OCI-LY1 (cell line): Measurements from ENCODE around the gene PROKR1.

Experiments
- H2AFZ ChIP-seq: fragments of 200-600 bp; sonication (generic), shearing (Covaris generic); 2 replicates; pipeline ENCODE4 v1.6.0; 2014; ENCODE audit warnings: antibody characterized with exemption, mild to moderate bottlenecking, low read length
- H3F3A ChIP-seq: fragments of 200-600 bp; sonication (generic), shearing (Covaris generic); 2 replicates; pipeline ENCODE4 v1.6.0; 2014; ENCODE audit warnings: mild to moderate bottlenecking, antibody characterized with exemption, low read length, moderate library complexity; ENCODE audit not compliant: insufficient read depth
- H3K27ac ChIP-seq: fragments of 200-600 bp; sonication (generic); 2 replicates; pipeline ENCODE4 v1.5.1; 2014; ENCODE audit warnings: low read length, mixed run types, mild to moderate bottlenecking, low read depth; ENCODE audit not compliant: poor library complexity, severe bottlenecking
- H3K27me3 ChIP-seq: fragments of 200-600 bp; sonication (generic); 2 replicates; pipeline ENCODE4 v1.6.0; 2014; ENCODE audit warnings: antibody characterized with exemption, mild to moderate bottlenecking, low read length, moderate library complexity; ENCODE audit not compliant: insufficient read depth
- H3K36me3 ChIP-seq: fragments of 200-600 bp; sonication (generic); 2 replicates; pipeline ENCODE4 v1.6.1; 2014; ENCODE audit warnings: mild to moderate bottlenecking, antibody characterized with exemption, low read length, moderate library complexity, mixed read lengths; ENCODE audit not compliant: insufficient read depth
- H3K4me1 ChIP-seq: fragments of 200-600 bp; sonication (generic); 2 replicates; pipeline ENCODE4 v1.5.1; 2014; ENCODE audit warnings: mild to moderate bottlenecking, low read length, moderate library complexity; ENCODE audit not compliant: insufficient read depth, severe bottlenecking
- H3K4me2 ChIP-seq: fragments of 200-600 bp; sonication (generic), shearing (Covaris generic); 2 replicates; pipeline ENCODE4 v1.6.1; 2014; ENCODE audit warnings: low read length
- H3K4me3 ChIP-seq: fragments of 200-600 bp; sonication (generic); 2 replicates; pipeline ENCODE4 v1.5.1; 2014; ENCODE audit warnings: low read length, low read depth, mild to moderate bottlenecking, mixed read lengths; ENCODE audit not compliant: poor library complexity, severe bottlenecking
- H3K79me2 ChIP-seq: fragments of 200-600 bp; shearing (Covaris generic); 2 replicates; pipeline ENCODE4 v1.6.1; 2016; ENCODE audit warnings: mixed run types, low read length, mixed read lengths; ENCODE audit not compliant: insufficient read depth
- H3K9ac ChIP-seq: fragments of 200-600 bp; sonication (generic), shearing (Covaris generic); 2 replicates; pipeline ENCODE4 v1.6.1; 2014; ENCODE audit warnings: mild to moderate bottlenecking, low read length, mixed read lengths
- H3K9me2 ChIP-seq: fragments of 200-600 bp; sonication (generic), shearing (Covaris generic); 2 replicates; pipeline ENCODE4 v1.6.1; 2014; ENCODE audit warnings: low read depth, mild to moderate bottlenecking, low read length, mixed read lengths
- H3K9me3 ChIP-seq: fragments of 200-600 bp; shearing (Covaris generic); 2 replicates; pipeline ENCODE4 v1.6.1; 2014; ENCODE audit warnings: low read length, mixed read lengths
- H4K20me1 ChIP-seq: fragments of 200-600 bp; sonication (generic), shearing (Covaris generic); 2 replicates; pipeline ENCODE4 v1.6.0; 2016; ENCODE audit warnings: mild to moderate bottlenecking, low read length; ENCODE audit not compliant: insufficient read depth
- EZH2 ChIP-seq: fragments of 200-600 bp; sonication (generic), shearing (Covaris generic); IDR thresholded peaks from 2 replicates; pipeline ENCODE4 v1.8.0; 2017; ENCODE audit warnings: borderline replicate concordance, mixed run types, mild to moderate bottlenecking, antibody characterized with exemption, low read length, moderate library complexity, mixed read lengths
- TF ChIP-seq, protein P1 (sequence below): fragments of 200-600 bp; sonication (generic), shearing (Covaris generic); IDR thresholded peaks from 2 replicates; pipeline ENCODE4 v1.5.1; 2017; ENCODE audit warnings: mild to moderate bottlenecking, antibody characterized with exemption, low read length, moderate library complexity, mixed read lengths

Gene PROKR1

DNA sequence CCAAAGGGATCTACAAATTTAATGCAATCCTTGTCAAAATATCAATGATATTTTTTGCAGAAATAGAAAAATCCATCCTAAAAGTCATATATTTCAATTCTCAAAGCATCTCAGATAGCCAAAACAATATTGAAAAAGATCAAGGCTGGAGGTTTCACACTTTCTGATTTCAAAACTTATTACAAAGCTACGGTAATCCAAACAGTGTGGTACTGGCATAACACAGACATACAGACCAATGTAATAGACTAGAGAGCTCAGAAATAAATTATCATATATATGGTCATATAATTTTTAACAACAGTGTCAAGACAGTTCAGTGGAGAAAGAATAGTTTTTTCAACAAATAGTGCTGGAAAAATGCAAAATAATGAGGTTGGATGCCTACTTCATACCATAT, 40.3 kb upstream of the PROKR1 start:
- Histone ChIP-seq H3K9me3 (peaks cover 14% of the 10 kb centered on the region), H3K9me2 (no peaks in the 10 kb centered on the region), H3K36me3 (no peaks in the 10 kb centered on the region), H3K9ac (no peak overlapping the region), H3K4me3 (no peak overlapping the region), H3K27me3 (no peaks in the 10 kb centered on the region), H3K79me2 (no peaks in the 10 kb centered on the region), H3F3A (no peaks in the 10 kb centered on the region), H3K4me1 (no peaks in the 10 kb centered on the region), H2AFZ (no peak overlapping the region), H3K4me2 (no peak overlapping the region), H4K20me1 (no peaks in the 10 kb centered on the region), H3K27ac (no peak overlapping the region)
- TF ChIP-seq, protein P1, sequence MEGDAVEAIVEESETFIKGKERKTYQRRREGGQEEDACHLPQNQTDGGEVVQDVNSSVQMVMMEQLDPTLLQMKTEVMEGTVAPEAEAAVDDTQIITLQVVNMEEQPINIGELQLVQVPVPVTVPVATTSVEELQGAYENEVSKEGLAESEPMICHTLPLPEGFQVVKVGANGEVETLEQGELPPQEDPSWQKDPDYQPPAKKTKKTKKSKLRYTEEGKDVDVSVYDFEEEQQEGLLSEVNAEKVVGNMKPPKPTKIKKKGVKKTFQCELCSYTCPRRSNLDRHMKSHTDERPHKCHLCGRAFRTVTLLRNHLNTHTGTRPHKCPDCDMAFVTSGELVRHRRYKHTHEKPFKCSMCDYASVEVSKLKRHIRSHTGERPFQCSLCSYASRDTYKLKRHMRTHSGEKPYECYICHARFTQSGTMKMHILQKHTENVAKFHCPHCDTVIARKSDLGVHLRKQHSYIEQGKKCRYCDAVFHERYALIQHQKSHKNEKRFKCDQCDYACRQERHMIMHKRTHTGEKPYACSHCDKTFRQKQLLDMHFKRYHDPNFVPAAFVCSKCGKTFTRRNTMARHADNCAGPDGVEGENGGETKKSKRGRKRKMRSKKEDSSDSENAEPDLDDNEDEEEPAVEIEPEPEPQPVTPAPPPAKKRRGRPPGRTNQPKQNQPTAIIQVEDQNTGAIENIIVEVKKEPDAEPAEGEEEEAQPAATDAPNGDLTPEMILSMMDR: no peak
- no peak for TF ChIP-seq EZH2

DNA sequence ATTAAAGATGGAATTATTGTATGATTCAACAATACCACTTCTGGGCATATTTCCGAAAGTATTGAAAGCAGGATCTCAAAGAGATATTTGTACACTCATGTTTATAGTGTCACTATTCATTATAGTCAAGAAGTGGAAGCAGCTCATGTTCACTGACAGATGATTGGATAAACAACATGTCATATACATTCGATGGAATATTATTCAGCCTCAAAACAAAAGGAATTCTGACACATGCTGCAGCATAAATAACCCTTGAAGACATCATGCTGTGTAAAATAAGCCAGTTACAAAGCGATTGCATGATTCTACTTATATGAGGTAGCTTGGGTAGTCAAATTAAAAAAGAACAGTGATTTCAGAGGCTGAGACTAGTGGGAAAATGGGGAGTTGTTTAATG, 39.3 kb upstream of the PROKR1 start:
- no peaks in the 10 kb centered on the region for H3K36me3 ChIP-seq
- H3K9me3 ChIP-seq: peaks cover 14% of the 10 kb centered on the region
- no peaks in the 10 kb centered on the region for H3F3A ChIP-seq
- H3K4me2 ChIP-seq: no peak overlapping the region
- no peaks in the 10 kb centered on the region for H3K9me2 ChIP-seq
- TF ChIP-seq, protein P1: no peak
- no peak for TF ChIP-seq EZH2
- H3K4me3 ChIP-seq: no peak overlapping the region
- no peaks in the 10 kb centered on the region for H3K4me1 ChIP-seq
- no peak overlapping the region for H2AFZ ChIP-seq
- H4K20me1 ChIP-seq: no peaks in the 10 kb centered on the region
- H3K9ac ChIP-seq: no peak overlapping the region
- no peaks in the 10 kb centered on the region for H3K79me2 ChIP-seq
- H3K27ac ChIP-seq: no peak overlapping the region
- H3K27me3 ChIP-seq: no peaks in the 10 kb centered on the region

DNA sequence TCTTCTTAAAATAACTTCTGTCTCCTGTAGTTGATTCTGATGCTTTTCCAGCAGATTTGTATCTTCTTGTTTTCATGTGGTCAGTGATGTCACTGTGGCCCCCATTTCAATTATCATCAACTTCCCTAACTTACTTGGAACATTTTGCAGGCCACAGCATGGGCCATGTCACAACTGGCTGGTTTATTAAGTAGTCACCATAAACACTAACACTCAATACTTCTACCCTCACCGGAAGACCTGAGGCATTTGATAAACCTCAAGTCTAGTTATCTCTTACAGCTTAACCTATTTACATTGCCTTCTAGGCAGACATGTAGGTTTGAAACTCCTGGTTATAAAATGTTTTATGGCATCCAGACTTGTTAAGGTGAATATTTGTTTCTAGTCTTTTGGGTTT, 37.4 kb upstream of the PROKR1 start:
- no peaks in the 10 kb centered on the region for H3K36me3 ChIP-seq
- H3K27me3 ChIP-seq: no peaks in the 10 kb centered on the region
- no peaks in the 10 kb centered on the region for H3K4me1 ChIP-seq
- no peaks in the 10 kb centered on the region for H4K20me1 ChIP-seq
- no peak for TF ChIP-seq EZH2
- TF ChIP-seq, protein P1: no peak
- H3K4me3 ChIP-seq: no peak overlapping the region
- no peak overlapping the region for H3K27ac ChIP-seq
- H3K79me2 ChIP-seq: no peaks in the 10 kb centered on the region
- no peak overlapping the region for H2AFZ ChIP-seq
- H3K9me2 ChIP-seq: no peaks in the 10 kb centered on the region
- H3K9ac ChIP-seq: no peak overlapping the region
- peaks cover 17% of the 10 kb centered on the region for H3K9me3 ChIP-seq
- H3F3A ChIP-seq: no peaks in the 10 kb centered on the region
- H3K4me2 ChIP-seq: no peak overlapping the region
